ENCODE data around the gene ABCC6. TPM values are rescaled to one million over a fixed set of nuclear protein-coding genes. Genes with fewer than 3 reads are reported as not detected.

ABCC6 gene
- total RNA-seq, 4 donors from 2014 or later: 0.23 to 4.8 (median 0.73) TPM

DNA sequence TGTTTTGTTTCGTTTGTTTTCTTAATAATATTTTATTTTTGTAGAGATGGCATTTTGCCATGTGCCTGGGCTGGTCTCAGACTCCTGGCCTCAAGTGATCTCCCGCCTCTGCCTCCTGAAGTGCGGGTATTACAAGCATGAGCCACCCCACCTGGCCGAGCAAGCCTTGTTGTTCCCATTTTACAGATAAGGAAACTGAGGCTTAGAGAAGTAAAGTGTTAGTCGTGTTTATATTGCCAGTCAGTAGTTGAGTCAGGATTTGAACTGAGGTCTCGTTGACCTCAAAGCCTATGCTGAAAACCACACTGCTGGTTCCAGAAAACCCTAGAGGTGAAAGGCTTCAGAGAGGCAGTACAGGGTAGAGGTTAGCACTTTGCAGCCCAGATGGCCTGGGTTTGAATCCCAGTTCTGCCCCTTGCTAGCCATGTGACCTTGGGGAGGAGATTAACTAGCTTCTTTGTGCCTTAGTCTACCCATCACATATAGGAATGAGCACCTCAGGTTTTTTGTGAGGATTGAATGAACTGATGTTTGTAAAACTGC is 102.0 kb downstream of the ABCC6 start:
- Histone ChIP-seq H3K27ac (no peak overlapping the region), H3K4me1 (no peaks in the 10 kb centered on the region), H3K36me3 (peaks cover 0 to 60% of the 10 kb centered on the region in 2 donors), H3K27me3 (no peaks in the 10 kb centered on the region), H3K9me3 (no peaks in the 10 kb centered on the region), H3K4me3 (no peak overlapping the region)
- intact Hi-C loops (cut with DNase I; ENCODE audit: low total_unique reads) (loop anchor here (10.0 kb wide), 1 partner anchor 356 kb away; no protein-coding TSS in a partner anchor), in situ Hi-C loops (cut with MboI; ENCODE audit: low sequenced_read_pairs in 4 of 4) (loop anchor here in 2 of 4 donors (10.0 to 25.0 kb wide), 2 partner anchors 246 to 359 kb away; no protein-coding TSS in a partner anchor)
- no peak for ATAC-seq
- TF ChIP-seq, protein P1, sequence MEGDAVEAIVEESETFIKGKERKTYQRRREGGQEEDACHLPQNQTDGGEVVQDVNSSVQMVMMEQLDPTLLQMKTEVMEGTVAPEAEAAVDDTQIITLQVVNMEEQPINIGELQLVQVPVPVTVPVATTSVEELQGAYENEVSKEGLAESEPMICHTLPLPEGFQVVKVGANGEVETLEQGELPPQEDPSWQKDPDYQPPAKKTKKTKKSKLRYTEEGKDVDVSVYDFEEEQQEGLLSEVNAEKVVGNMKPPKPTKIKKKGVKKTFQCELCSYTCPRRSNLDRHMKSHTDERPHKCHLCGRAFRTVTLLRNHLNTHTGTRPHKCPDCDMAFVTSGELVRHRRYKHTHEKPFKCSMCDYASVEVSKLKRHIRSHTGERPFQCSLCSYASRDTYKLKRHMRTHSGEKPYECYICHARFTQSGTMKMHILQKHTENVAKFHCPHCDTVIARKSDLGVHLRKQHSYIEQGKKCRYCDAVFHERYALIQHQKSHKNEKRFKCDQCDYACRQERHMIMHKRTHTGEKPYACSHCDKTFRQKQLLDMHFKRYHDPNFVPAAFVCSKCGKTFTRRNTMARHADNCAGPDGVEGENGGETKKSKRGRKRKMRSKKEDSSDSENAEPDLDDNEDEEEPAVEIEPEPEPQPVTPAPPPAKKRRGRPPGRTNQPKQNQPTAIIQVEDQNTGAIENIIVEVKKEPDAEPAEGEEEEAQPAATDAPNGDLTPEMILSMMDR (IDR thresholded peaks at IDR 0.05 in 4 of 5, conservative IDR thresholded peaks at IDR 0.05 in 1 of 5): no peak
- no peak for TF ChIP-seq POLR2A (IDR thresholded peaks at IDR 0.05)
- no peak for DNase-seq

DNA sequence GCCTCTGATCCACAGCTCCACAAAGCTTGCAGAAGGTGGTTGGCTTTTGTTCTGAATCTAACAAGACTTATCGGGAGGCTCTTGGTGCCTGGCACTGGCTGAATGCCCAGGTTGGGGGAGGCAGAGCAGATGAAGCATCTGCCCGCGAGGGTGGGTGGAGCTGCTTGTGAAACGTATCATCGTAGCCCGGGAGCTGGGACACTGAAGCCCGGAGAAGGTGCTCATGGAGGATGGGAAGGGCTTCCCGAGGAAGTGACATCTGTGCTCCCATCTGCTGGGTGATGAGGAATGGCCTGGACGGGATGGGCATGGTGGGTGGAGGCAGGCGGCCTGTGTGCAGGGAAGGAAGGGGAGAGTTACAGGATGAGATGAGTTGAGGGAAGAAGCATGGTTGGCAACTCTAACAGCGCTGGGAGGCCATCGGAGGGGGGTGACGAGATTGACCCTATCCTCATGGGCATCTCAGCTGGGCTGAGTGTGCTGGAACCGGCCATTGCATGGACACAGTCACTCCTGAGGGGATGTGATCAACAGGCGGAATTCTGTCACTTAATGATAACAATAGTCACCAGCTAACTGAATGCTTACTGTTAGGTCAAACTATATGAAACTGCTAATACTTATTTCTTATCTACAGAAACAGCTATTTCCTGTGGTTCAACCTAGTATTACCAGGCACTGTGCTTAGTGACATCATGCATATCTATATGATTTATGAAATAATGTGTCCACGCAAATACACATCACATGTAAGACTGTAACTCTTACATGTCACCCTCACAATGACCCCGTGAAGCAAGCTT is 102.7 kb downstream of the ABCC6 start:
- DNase-seq: no peak
- intact Hi-C loops (cut with DNase I; ENCODE audit: low total_unique reads) (loop anchor here (10.0 kb wide), 1 partner anchor 356 kb away; no protein-coding TSS in a partner anchor), in situ Hi-C loops (cut with MboI; ENCODE audit: low sequenced_read_pairs in 4 of 4) (loop anchor here in 2 of 4 donors (10.0 to 25.0 kb wide), 2 partner anchors 246 to 358 kb away; no protein-coding TSS in a partner anchor)
- Histone ChIP-seq H3K4me1 (no peaks in the 10 kb centered on the region), H3K27ac (peak overlapping the region in 1 of 4 donors; percentile 13), H3K27me3 (no peaks in the 10 kb centered on the region), H3K4me3 (no peak overlapping the region), H3K9me3 (no peaks in the 10 kb centered on the region), H3K36me3 (peaks cover 0 to 60% of the 10 kb centered on the region in 2 donors)
- TF ChIP-seq POLR2A (IDR thresholded peaks at IDR 0.05): no peak
- ATAC-seq: peak in 1 of 2 donors; percentile 14

DNA sequence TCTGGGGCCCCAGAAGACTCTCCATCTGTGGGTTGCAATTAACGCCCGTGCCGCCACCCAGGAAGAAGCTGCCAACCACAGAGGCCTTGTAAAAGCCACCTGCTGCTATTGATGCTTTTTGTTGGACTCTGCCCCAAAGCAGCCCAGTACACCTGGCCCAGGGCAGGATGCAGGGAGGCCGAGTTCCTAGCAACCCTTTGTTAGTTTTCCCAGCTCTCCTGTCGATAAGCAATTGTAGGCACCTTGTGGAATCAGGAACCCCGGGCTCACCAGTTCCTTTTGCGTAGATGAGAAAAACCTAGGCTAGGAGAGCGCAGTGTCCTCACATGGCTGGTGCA is 103.3 kb downstream of the ABCC6 start:
- Histone ChIP-seq H3K9me3 (no peaks in the 10 kb centered on the region), H3K27ac (peak overlapping the region in 1 of 4 donors; percentile 13), H3K4me1 (no peaks in the 10 kb centered on the region), H3K36me3 (peaks cover 0 to 62% of the 10 kb centered on the region in 2 donors), H3K4me3 (no peak overlapping the region), H3K27me3 (no peaks in the 10 kb centered on the region)
- no peak for ATAC-seq
- intact Hi-C loops (cut with DNase I; ENCODE audit: low total_unique reads): loop anchor here (10.0 kb wide), 1 partner anchor 355 kb away; no protein-coding TSS in a partner anchor
- TF ChIP-seq, protein P1 (IDR thresholded peaks at IDR 0.05 in 4 of 5, conservative IDR thresholded peaks at IDR 0.05 in 1 of 5): no peak
- TF ChIP-seq POLR2A (IDR thresholded peaks at IDR 0.05): no peak
- in situ Hi-C loops (cut with MboI; ENCODE audit: low sequenced_read_pairs in 4 of 4): loop anchor here in 2 of 4 donors (10.0 to 25.0 kb wide), 2 partner anchors 245 to 358 kb away; no protein-coding TSS in a partner anchor
- no peak for DNase-seq

DNA sequence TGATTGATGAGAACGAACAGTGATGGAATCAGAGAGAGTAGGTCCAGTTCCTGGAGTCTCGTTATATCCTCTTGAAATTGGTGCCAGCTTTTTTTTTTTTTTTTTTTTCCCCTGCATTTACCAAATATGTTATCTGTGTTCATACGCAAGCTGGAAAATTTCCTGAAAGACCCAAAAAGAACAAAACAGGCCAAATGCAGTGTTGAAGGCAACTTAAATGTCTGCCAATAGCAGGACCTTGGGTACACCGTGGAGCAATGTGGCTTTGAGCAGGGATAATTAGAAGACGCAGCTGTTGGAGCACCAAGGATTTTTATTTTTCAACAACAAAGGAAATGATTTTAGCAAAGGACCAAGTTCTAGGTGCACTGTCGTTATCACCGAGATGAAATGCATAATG is 105.0 kb downstream of the ABCC6 start:
- H3K27ac ChIP-seq: no peak overlapping the region
- in situ Hi-C loops (cut with MboI; ENCODE audit: low sequenced_read_pairs in 4 of 4): loop anchor here in 1 of 4 donors (25.0 kb wide), 1 partner anchor 356 kb away; no protein-coding TSS in a partner anchor

More for the DNA sequence above, 105.0 kb downstream of the ABCC6 start:
- no peaks in the 10 kb centered on the region for H3K27me3 ChIP-seq
- TF ChIP-seq, protein P1 (IDR thresholded peaks at IDR 0.05 in 4 of 5, conservative IDR thresholded peaks at IDR 0.05 in 1 of 5): no peak
- TF ChIP-seq POLR2A (IDR thresholded peaks at IDR 0.05): no peak
- H3K4me3 ChIP-seq: no peak overlapping the region
- peaks cover 0 to 62% of the 10 kb centered on the region in 2 donors for H3K36me3 ChIP-seq
- H3K9me3 ChIP-seq: no peaks in the 10 kb centered on the region
- DNase-seq (no peak), ATAC-seq (no peak)
- H3K4me1 ChIP-seq: no peaks in the 10 kb centered on the region
- intact Hi-C loops (cut with DNase I; ENCODE audit: low total_unique reads): no loop called here
